ENCODE measurements around the gene METTL25B. TPM values are rescaled to one million over a fixed set of nuclear protein-coding genes. Genes with fewer than 3 reads are reported as not detected.

METTL25B gene
- total and polyA plus RNA-seq, 3 experiments from 2014 or later: 4.2 to 29.7 (median 29.6) TPM

- H3K9me3 ChIP-seq (ENCODE audit: low read length): no peaks in the 10 kb centered on the region
- no peaks in the 10 kb centered on the region for H3K36me3 ChIP-seq (ENCODE audit: insufficient read depth, low read length)
- Mint-ChIP-seq H3K4me3 (no peak overlapping the region), H3K4me1 (peaks cover 9 to 30% (median 15%) of the 10 kb centered on the region in 3 donors), H3K36me3 (no peaks in the 10 kb centered on the region), H3K9me3 (no peaks in the 10 kb centered on the region), H3K27ac (no peak overlapping the region), H3K27me3 (peaks cover 45 to 59% of the 10 kb centered on the region in 2 donors)
- no peak for DNase-seq
- CTCF ChIA-PET: interaction anchor here (0.6 to 6.8 kb wide), 33 partner anchors 9 to 309 kb away, joined by 3 to 183 read pairs (median 5); partner anchors contain the start of genes CRABP2, HDGF, INSRR and ISG20L2
- H3K27me3 ChIP-seq (ENCODE audit: insufficient read depth, low read length, poor library complexity, severe bottlenecking): peaks cover 25% of the 10 kb centered on the region
- H3K27ac ChIP-seq (ENCODE audit: low read depth, low read length): no peak overlapping the region
- H3K4me1 ChIP-seq (ENCODE audit: insufficient read depth, low read length): peaks cover 3% of the 10 kb centered on the region
- POLR2A ChIA-PET: interaction anchor here (1.3 to 1.9 kb wide), 2 partner anchors 36 to 38 kb away, joined by 4 to 9 read pairs; partner anchors contain the start of genes ISG20L2 and METTL25B
- no peak overlapping the region for H3K4me3 ChIP-seq (ENCODE audit: low read length)
Observed at GRCh38 chr1:156689953-156690674, 38.2 kb upstream of the METTL25B start.

DNA sequence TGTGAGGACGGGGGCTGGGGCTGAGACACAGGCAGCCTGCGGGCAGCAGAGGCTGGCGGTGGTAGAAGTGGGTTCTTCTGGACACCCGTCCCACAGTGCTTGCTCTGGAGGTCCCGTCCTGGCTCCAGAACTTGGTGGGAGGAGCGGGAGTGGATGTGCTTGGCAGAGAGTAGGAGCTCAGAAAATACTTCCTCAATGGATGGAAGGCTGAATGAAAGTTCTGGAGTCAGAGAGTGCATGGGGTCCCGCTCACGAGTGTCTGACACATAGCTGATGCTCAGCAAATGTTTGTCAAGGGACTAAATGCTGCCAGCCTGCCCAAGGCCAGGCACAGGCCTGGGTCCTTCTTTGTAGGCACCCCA is 37.6 kb upstream of the METTL25B start:
- Mint-ChIP-seq H3K4me1 (peaks cover 9 to 30% (median 15%) of the 10 kb centered on the region in 3 donors), H3K27me3 (peaks cover 42 to 59% of the 10 kb centered on the region in 2 donors), H3K9me3 (no peaks in the 10 kb centered on the region), H3K36me3 (no peaks in the 10 kb centered on the region), H3K27ac (no peak overlapping the region), H3K4me3 (no peak overlapping the region)
- H3K4me1 ChIP-seq (ENCODE audit: insufficient read depth, low read length): peaks cover 3% of the 10 kb centered on the region
- ChIA-PET CTCF (interaction anchor here (1.1 to 6.8 kb wide), 18 partner anchors 8 to 237 kb away, joined by 3 to 183 read pairs (median 11); partner anchors contain the start of genes CRABP2, INSRR, ISG20L2 and METTL25B), POLR2A (interaction anchor here (1.9 kb wide), 1 partner anchor 38 kb away, joined by 9 read pairs; the partner anchor contains the start of genes ISG20L2 and METTL25B)
- H3K9me3 ChIP-seq (ENCODE audit: low read length): no peaks in the 10 kb centered on the region
- H3K27me3 ChIP-seq (ENCODE audit: insufficient read depth, low read length, poor library complexity, severe bottlenecking): peaks cover 25% of the 10 kb centered on the region
- no peak for DNase-seq
- no peak overlapping the region for H3K27ac ChIP-seq (ENCODE audit: low read depth, low read length)
- H3K36me3 ChIP-seq (ENCODE audit: insufficient read depth, low read length): no peaks in the 10 kb centered on the region
- H3K4me3 ChIP-seq (ENCODE audit: low read length): no peak overlapping the region

DNA sequence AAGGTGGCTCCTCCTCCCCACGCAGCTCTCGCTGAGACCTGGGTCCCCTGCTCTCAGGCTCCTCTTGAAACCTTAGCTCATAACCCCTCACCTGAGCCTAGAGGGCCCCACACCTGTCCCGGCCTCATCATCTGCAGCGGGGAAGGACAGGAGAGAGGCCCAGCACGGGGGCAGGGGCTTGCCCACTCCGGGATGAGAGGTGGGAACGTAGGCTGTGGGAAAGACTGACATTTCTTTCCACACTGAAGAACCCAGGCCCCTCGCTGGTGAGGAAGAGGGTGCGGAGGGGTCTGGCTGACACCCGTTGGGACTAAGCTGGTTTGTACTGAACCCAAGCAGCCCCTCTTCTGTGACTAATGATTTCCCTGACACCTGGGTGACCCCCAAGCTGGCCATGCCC is 37.1 kb upstream of the METTL25B start:
- Mint-ChIP-seq H3K4me3 (no peak overlapping the region), H3K4me1 (peaks cover 9 to 30% (median 15%) of the 10 kb centered on the region in 3 donors)
- POLR2A ChIA-PET: no interaction called here

DNA sequence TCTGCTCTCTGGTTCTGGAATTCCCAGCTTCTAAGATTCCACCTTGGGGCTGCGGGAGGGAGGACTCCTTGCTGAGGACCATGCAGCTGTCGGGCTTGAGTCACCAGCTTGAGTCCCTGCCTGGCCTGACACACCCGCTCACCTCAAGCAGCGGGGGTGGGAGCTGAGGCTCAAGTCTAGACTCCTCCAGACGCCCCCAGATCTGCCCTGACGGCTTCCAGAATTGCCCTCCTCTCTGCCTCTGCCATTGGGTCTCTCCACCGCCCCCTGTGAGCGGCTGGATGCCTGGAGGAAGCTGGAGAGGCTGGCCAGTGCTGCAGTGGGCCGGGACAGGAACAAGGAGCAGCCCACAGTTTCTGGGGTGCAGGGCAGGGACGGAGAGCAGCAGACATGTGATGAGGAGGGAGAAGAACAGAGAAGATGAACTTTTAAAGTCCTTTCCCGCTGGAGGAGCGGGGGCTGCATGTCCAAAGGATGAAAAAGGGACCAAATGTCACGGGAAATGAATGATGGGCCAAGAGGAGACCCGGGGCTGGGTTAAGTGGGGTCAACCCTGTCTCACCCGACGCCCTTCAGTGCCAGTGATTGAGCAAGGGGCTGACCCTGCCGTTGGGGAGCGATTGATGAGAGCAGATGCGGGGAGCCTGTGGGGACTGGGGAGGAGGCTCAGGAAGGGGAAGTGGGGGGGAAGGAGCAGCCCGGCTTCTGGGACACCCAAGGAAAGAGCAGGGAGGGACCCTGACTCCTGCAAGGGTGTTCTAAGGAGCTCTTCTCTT is 36.4 kb upstream of the METTL25B start:
- peaks cover 46 to 65% of the 10 kb centered on the region in 2 donors for H3K27me3 Mint-ChIP-seq
- no peak for DNase-seq
- H3K4me1 Mint-ChIP-seq: peaks cover 9 to 30% (median 15%) of the 10 kb centered on the region in 3 donors
- peaks cover 0 to 6% (median 0%) of the 10 kb centered on the region in 3 donors for H3K36me3 Mint-ChIP-seq
- no peaks in the 10 kb centered on the region for H3K36me3 ChIP-seq (ENCODE audit: insufficient read depth, low read length)
- H3K4me3 Mint-ChIP-seq: no peak overlapping the region
- H3K27me3 ChIP-seq (ENCODE audit: insufficient read depth, low read length, poor library complexity, severe bottlenecking): peaks cover 25% of the 10 kb centered on the region
- peaks cover 0 to 2% (median 0%) of the 10 kb centered on the region in 5 donors for H3K9me3 Mint-ChIP-seq
- H3K27ac ChIP-seq (ENCODE audit: low read depth, low read length): no peak overlapping the region
- H3K4me3 ChIP-seq (ENCODE audit: low read length): no peak overlapping the region
- ChIA-PET POLR2A (no interaction called here), CTCF (interaction anchor here (1.1 to 6.8 kb wide), 6 partner anchors 13 to 191 kb away, joined by 3 to 183 read pairs (median 32); partner anchors contain the start of genes CRABP2, INSRR, ISG20L2 and MEF2D)
- peaks cover 3% of the 10 kb centered on the region for H3K4me1 ChIP-seq (ENCODE audit: insufficient read depth, low read length)
- H3K27ac Mint-ChIP-seq: peak overlapping the region in 1 of 8 donors; percentile 89
- H3K9me3 ChIP-seq (ENCODE audit: low read length): no peaks in the 10 kb centered on the region

More for the DNA sequence above, 37.1 kb upstream of the METTL25B start:
- no peaks in the 10 kb centered on the region for H3K9me3 Mint-ChIP-seq
- H3K36me3 Mint-ChIP-seq: no peaks in the 10 kb centered on the region
- no peak overlapping the region for H3K4me3 ChIP-seq (ENCODE audit: low read length)
- H3K36me3 ChIP-seq (ENCODE audit: insufficient read depth, low read length): no peaks in the 10 kb centered on the region
- peaks cover 25% of the 10 kb centered on the region for H3K27me3 ChIP-seq (ENCODE audit: insufficient read depth, low read length, poor library complexity, severe bottlenecking)
- H3K27ac Mint-ChIP-seq: no peak overlapping the region
- H3K4me1 ChIP-seq (ENCODE audit: insufficient read depth, low read length): peaks cover 3% of the 10 kb centered on the region
- CTCF ChIA-PET: interaction anchor here (0.6 to 6.8 kb wide), 11 partner anchors 8 to 294 kb away, joined by 3 to 183 read pairs (median 17); partner anchors contain the start of genes CRABP2, INSRR, ISG20L2 and MEF2D
- no peak overlapping the region for H3K27ac ChIP-seq (ENCODE audit: low read depth, low read length)
- H3K27me3 Mint-ChIP-seq: peaks cover 40 to 59% of the 10 kb centered on the region in 2 donors
- no peaks in the 10 kb centered on the region for H3K9me3 ChIP-seq (ENCODE audit: low read length)
- DNase-seq: no peak

- H3K27ac ChIP-seq (ENCODE audit: low read depth, low read length): no peak overlapping the region
- no peak overlapping the region for H3K4me3 Mint-ChIP-seq
- no peak overlapping the region for H3K27ac Mint-ChIP-seq
- peaks cover 3% of the 10 kb centered on the region for H3K4me1 ChIP-seq (ENCODE audit: insufficient read depth, low read length)
- no peak for DNase-seq
- ChIA-PET POLR2A (no interaction called here), CTCF (interaction anchor here (1.2 to 6.8 kb wide), 4 partner anchors 12 to 192 kb away, joined by 3 to 183 read pairs (median 83); partner anchors contain the start of genes CRABP2, INSRR, ISG20L2 and MEF2D)
- peaks cover 0 to 2% (median 0%) of the 10 kb centered on the region in 5 donors for H3K9me3 Mint-ChIP-seq
- H3K36me3 ChIP-seq (ENCODE audit: insufficient read depth, low read length): no peaks in the 10 kb centered on the region
- peaks cover 48 to 71% of the 10 kb centered on the region in 2 donors for H3K27me3 Mint-ChIP-seq
- H3K27me3 ChIP-seq (ENCODE audit: insufficient read depth, low read length, poor library complexity, severe bottlenecking): peaks cover 25% of the 10 kb centered on the region
- H3K36me3 Mint-ChIP-seq: peaks cover 0 to 10% (median 0%) of the 10 kb centered on the region in 3 donors
- H3K4me1 Mint-ChIP-seq: peaks cover 9 to 30% (median 15%) of the 10 kb centered on the region in 3 donors
- no peak overlapping the region for H3K4me3 ChIP-seq (ENCODE audit: low read length)
- H3K9me3 ChIP-seq (ENCODE audit: low read length): no peaks in the 10 kb centered on the region
Observed at GRCh38 chr1:156692441-156692924, 35.8 kb upstream of the METTL25B start.

DNA sequence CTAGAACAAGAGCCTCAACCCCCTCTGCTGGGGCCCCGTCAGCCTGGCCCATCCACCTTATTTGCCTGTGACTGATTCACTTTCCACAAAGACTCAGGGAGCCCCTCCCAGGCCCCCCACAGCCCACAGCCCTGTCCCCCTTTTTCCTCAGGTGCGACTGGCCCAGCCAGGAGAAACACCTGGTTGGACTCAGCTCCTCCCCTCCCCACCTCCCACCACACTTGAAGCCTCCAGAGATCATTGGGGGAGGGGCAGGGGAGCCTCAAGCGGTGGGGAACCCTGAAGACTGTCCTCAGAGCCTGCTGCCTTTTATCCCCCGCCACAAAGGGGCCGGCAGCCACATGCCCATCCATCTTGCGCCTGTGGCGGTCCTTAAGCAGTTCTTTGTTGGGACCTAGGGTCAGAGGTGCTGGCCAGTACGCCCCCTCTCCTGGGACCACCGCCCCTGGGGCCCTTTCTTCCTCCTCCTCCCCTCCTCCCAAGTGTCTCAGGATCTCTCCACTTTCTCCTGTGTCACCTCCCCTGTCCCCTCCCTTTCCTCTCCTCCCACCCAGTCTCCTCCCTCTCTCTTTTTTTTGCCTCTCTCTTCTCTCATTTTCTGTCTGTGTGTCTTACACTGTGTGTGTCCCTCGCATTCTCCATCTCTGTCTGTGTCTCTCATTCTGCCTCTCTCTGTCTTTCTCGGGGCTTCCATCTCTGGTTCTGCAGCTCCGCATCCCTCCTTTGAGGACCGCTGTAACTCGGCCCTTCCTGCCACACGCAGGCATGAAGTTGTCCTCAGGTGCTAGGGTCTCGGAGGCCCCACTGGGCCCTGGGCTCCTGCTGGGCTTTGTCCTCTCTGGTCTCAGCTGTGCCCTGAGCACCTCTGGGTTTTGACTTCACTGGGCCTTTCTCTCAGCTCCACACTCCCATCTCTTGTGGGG is 35.1 kb upstream of the METTL25B start:
- DNase-seq: peak in 2 of 5 donors; percentile 9 to 22
- peak overlapping the region; percentile 74 for H3K27ac ChIP-seq (ENCODE audit: low read depth, low read length)
- H3K4me1 Mint-ChIP-seq: peaks cover 9 to 30% (median 15%) of the 10 kb centered on the region in 3 donors

More for the DNA sequence above, 35.1 kb upstream of the METTL25B start:
- ChIA-PET CTCF (interaction anchor here (1.6 to 6.8 kb wide), 4 partner anchors 11 to 34 kb away, joined by 7 to 183 read pairs (median 64); partner anchors contain the start of genes CRABP2, ISG20L2 and METTL25B), POLR2A (no interaction called here)
- Histone ChIP-seq H3K27me3 (ENCODE audit: insufficient read depth, low read length, poor library complexity, severe bottlenecking) (peaks cover 25% of the 10 kb centered on the region), H3K36me3 (ENCODE audit: insufficient read depth, low read length) (no peaks in the 10 kb centered on the region), H3K4me1 (ENCODE audit: insufficient read depth, low read length) (peaks cover 3% of the 10 kb centered on the region), H3K4me3 (ENCODE audit: low read length) (no peak overlapping the region), H3K9me3 (ENCODE audit: low read length) (no peaks in the 10 kb centered on the region)
- H3K36me3 Mint-ChIP-seq: peaks cover 0 to 10% (median 0%) of the 10 kb centered on the region in 3 donors
- H3K27ac Mint-ChIP-seq: peak overlapping the region in 1 of 8 donors; percentile 7
- H3K27me3 Mint-ChIP-seq: peaks cover 52 to 77% of the 10 kb centered on the region in 2 donors
- H3K9me3 Mint-ChIP-seq: peaks cover 0 to 2% (median 0%) of the 10 kb centered on the region in 5 donors
- no peak overlapping the region for H3K4me3 Mint-ChIP-seq

Measured in CD8-positive, alpha-beta memory T cell (primary cell).